Tibial nerve (tissue), 4 donors: Measurements from ENCODE around the gene GMEB2. TPM values are rescaled to one million over a fixed set of nuclear protein-coding genes. Genes with fewer than 3 reads are reported as not detected.

Experiments used
- DNase-seq, 2 donors: peaks; one replicate each; pipeline ENCODE4 v3.0.0-alpha.2; 2019; ENCODE audit warnings: low spot score in 2 of 2
- H3K27ac ChIP-seq, 4 donors: fragments of 200-600 bp; sonication (generic) in 3 of 4; one replicate each; pipeline ENCODE4 v1.5.1; 2017 to 2019; ENCODE audit warnings: mild to moderate bottlenecking in 1 of 4
- H3K27me3 ChIP-seq, 2 donors: fragments of 200-600 bp; sonication (generic) in 1 of 2; one replicate each; pipeline versions ENCODE4 v1.5.1 to v1.6.0; 2017 to 2019
- H3K36me3 ChIP-seq, 3 donors: fragments of 200-600 bp; sonication (generic); one replicate each; pipeline ENCODE4 v1.5.1; 2018 to 2019
- H3K4me1 ChIP-seq, 4 donors: fragments of 200-600 bp; sonication (generic) in 3 of 4; one replicate each; pipeline ENCODE4 v1.5.1; 2017 to 2019
- H3K4me3 ChIP-seq, 4 donors: fragments of 200-600 bp; sonication (generic) in 3 of 4; one replicate each; pipeline ENCODE4 v1.5.1; 2017 to 2019; ENCODE audit warnings: mild to moderate bottlenecking in 1 of 4, moderate library complexity in 1 of 4
- H3K9me3 ChIP-seq, 4 donors: fragments of 200-600 bp; sonication (generic) in 3 of 4; one replicate each; pipeline ENCODE4 v1.5.1; 2017 to 2019
- CTCF ChIP-seq, 5 experiments: fragments of 200-600 bp in 3 of 5; fragments of 450-650 bp in 2 of 5; sonication (generic) in 3 of 5; IDR thresholded peaks; one replicate each; pipeline ENCODE4 v1.5.1; 2016 to 2019; ENCODE audit warnings: antibody characterized with exemption in 5 of 5, mild to moderate bottlenecking in 3 of 5, moderate library complexity in 2 of 5
- EP300 ChIP-seq, 2 donors: sonication (generic); formaldehyde crosslinking; IDR thresholded peaks; one replicate each; pipeline ENCODE4 v1.6.1; 2017; ENCODE audit warnings: antibody characterized with exemption in 2 of 2, mild to moderate bottlenecking in 1 of 2
- POLR2A ChIP-seq, 2 donors: fragments of 450-650 bp; IDR thresholded peaks; one replicate each; pipeline ENCODE4 v1.6.1; 2017; ENCODE audit warnings: antibody characterized with exemption in 2 of 2, mild to moderate bottlenecking in 2 of 2, moderate library complexity in 2 of 2
- WGBS, 2 donors: methylation state at CpG; one replicate each; pipeline ENCODE4 v1.1.5; 2018; 5-methylcytosine and 5-hydroxymethylcytosine counted together
- total RNA-seq, 4 donors: library from RNA; depleted of rRNA; stranded (reverse); fragments of >200 nt; gene quantifications; one replicate each; pipeline ENCODE4 v1.1.0, GENCODE V29; 2016

The GMEB2 gene
- total RNA-seq, 4 donors from 2014 or later, result 12.5 to 14.7 (median 13.7) TPM

GRCh38 chr20:63539441-63540370 is 87.2 kb downstream of the GMEB2 start:
- TF ChIP-seq POLR2A (IDR thresholded peaks at IDR 0.05) (no peak), CTCF (IDR thresholded peaks at IDR 0.05) (no peak), EP300 (IDR thresholded peaks at IDR 0.05) (no peak)
- no peak for DNase-seq
- H3K36me3 ChIP-seq, result no peaks in the 10 kb centered on the region
- peaks cover 0 to 35% (median 9%) of the 10 kb centered on the region in 4 donors for H3K4me1 ChIP-seq
- no peak overlapping the region for H3K27ac ChIP-seq
- no peak overlapping the region for H3K4me3 ChIP-seq
- peaks cover 0 to 23% of the 10 kb centered on the region in 2 donors for H3K27me3 ChIP-seq
- H3K9me3 ChIP-seq, result no peaks in the 10 kb centered on the region
- WGBS, 2 donors, result 86 to 93% methylated on average over 23 to 29 of the region's 29 CpGs

DNA sequence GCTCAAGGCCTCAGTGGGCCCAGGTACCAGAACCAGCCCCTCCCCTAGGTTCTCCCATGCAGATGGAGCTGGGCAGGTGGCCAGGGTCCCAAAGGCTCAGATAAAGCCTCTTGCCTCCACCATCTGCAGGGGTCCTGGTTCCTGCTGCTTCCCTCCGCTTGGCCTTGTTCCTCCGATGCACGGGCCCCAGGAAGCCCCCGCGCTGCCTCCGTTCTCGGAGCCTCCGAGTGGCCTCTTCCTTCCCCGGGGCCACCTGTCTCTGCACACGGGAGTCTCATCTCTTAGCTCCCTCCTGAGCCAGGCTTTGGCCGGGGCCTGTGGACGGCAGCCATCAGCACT is 87.8 kb downstream of the GMEB2 start:
- Histone ChIP-seq H3K4me1 (peaks cover 0 to 42% (median 11%) of the 10 kb centered on the region in 4 donors), H3K27ac (no peak overlapping the region), H3K36me3 (no peaks in the 10 kb centered on the region), H3K4me3 (no peak overlapping the region), H3K9me3 (no peaks in the 10 kb centered on the region), H3K27me3 (peaks cover 0 to 27% of the 10 kb centered on the region in 2 donors)
- TF ChIP-seq EP300 (IDR thresholded peaks at IDR 0.05), result no peak
- no peak for TF ChIP-seq POLR2A (IDR thresholded peaks at IDR 0.05)
- TF ChIP-seq CTCF (IDR thresholded peaks at IDR 0.05), result no peak
- 78 to 82% methylated on average over 12 of the region's 12 CpGs for WGBS, 2 donors
- no peak for DNase-seq

- Histone ChIP-seq H3K27ac (peak overlapping the region in 2 of 4 donors; percentile 52 to 60), H3K9me3 (no peaks in the 10 kb centered on the region), H3K4me3 (peak overlapping the region in 3 of 4 donors; percentile 15 to 42 (median 36)), H3K4me1 (peaks cover 0 to 43% (median 11%) of the 10 kb centered on the region in 4 donors), H3K36me3 (no peaks in the 10 kb centered on the region), H3K27me3 (peaks cover 0 to 32% of the 10 kb centered on the region in 2 donors)
- 27 to 53% methylated on average over 19 to 26 of the region's 27 CpGs for WGBS, 2 donors
- TF ChIP-seq CTCF (IDR thresholded peaks at IDR 0.05) (peak in 1 of 5 experiments; percentile 37), EP300 (IDR thresholded peaks at IDR 0.05) (no peak), POLR2A (IDR thresholded peaks at IDR 0.05) (no peak)
- no peak for DNase-seq
Measured at GRCh38 chr20:63538204-63539091, 88.5 kb downstream of the GMEB2 start.

Other genes with a start within 250 kb of the GMEB2 start
- gene KCNQ2, start 154.4 kb downstream of the GMEB2 start, total RNA-seq, result not detected
- not detected for gene EEF1A2, start 128.0 kb downstream of the GMEB2 start, total RNA-seq
- gene PPDPF, start 106.3 kb downstream of the GMEB2 start, total RNA-seq, result 100 to 1,000 TPM in 3 of 4 donors, 10 to 100 TPM in 1; 59.0 to 165 (median 119) TPM
- under 1 TPM in 2 of 4 donors, not detected in 2; 0.21 to 0.90 TPM for gene PTK6, start 89.7 kb downstream of the GMEB2 start, total RNA-seq
- not detected for gene SRMS, start 79.4 kb downstream of the GMEB2 start, total RNA-seq
- gene FNDC11, start 72.9 kb downstream of the GMEB2 start, total RNA-seq, result 1 to 10 TPM in 1 of 4 donors, under 1 TPM in 2, not detected in 1; 0.21 to 1.4 (median 0.30) TPM
- gene HELZ2, start 52.9 kb downstream of the GMEB2 start, total RNA-seq, result 10 to 100 TPM; 16.3 to 33.7 (median 24.7) TPM
- 10 to 100 TPM; 12.3 to 26.4 (median 15.5) TPM for gene STMN3, start 26.3 kb upstream of the GMEB2 start, total RNA-seq
- 10 to 100 TPM; 28.2 to 62.4 (median 46.7) TPM for gene RTEL1, start 31.2 kb upstream of the GMEB2 start, total RNA-seq
- gene TNFRSF6B, start 69.6 kb upstream of the GMEB2 start, total RNA-seq, result 10 to 100 TPM in 3 of 4 donors, 1 to 10 TPM in 1; 8.0 to 61.2 (median 35.9) TPM
- gene ARFRP1, start 80.9 kb upstream of the GMEB2 start, total RNA-seq, result 10 to 100 TPM; 36.9 to 71.1 (median 50.9) TPM
- gene ZGPAT, start 80.9 kb upstream of the GMEB2 start, total RNA-seq, result 10 to 100 TPM; 27.5 to 70.8 (median 40.9) TPM
- 10 to 100 TPM; 11.4 to 51.9 (median 17.6) TPM for gene LIME1, start 109.6 kb upstream of the GMEB2 start, total RNA-seq
- 100 to 1,000 TPM in 1 of 4 donors, 10 to 100 TPM in 3; 71.5 to 126 (median 72.5) TPM for gene SLC2A4RG, start 112.7 kb upstream of the GMEB2 start, total RNA-seq
- gene ZBTB46, start 204.2 kb upstream of the GMEB2 start, total RNA-seq, result 10 to 100 TPM; 11.5 to 20.4 (median 12.6) TPM
- not detected for gene ABHD16B, start 234.4 kb upstream of the GMEB2 start, total RNA-seq
- 100 to 1,000 TPM; 108 to 122 (median 115) TPM for gene TPD52L2, start 238.2 kb upstream of the GMEB2 start, total RNA-seq